Fibroblast of pulmonary artery (primary cell): ENCODE measurements around the gene MROH7.

Experiments used
- DNase-seq: peaks from one replicate; pipeline ENCODE4 v3.0.0-alpha.2; 2010; ENCODE audit warnings: low read depth
- H3K4me3 ChIP-seq: replicated peaks from 2 replicates; pipeline ENCODE4 v1.5.1; 2011; ENCODE audit warnings: low read depth, mild to moderate bottlenecking, control low read depth, low read length, moderate library complexity
- TF ChIP-seq, protein P1 (sequence below): IDR thresholded peaks from 2 replicates; pipeline ENCODE4 v1.5.1; 2011; ENCODE audit warnings: mild to moderate bottlenecking, control low read depth, low read length, inconsistent platforms; ENCODE audit errors: missing control alignments

MROH7 gene

GRCh38 chr1:54681358-54681757 is 39.8 kb downstream of the MROH7 start:
- H3K4me3 ChIP-seq: no peak overlapping the region
- peak; percentile 22 for DNase-seq
- TF ChIP-seq, protein P1, sequence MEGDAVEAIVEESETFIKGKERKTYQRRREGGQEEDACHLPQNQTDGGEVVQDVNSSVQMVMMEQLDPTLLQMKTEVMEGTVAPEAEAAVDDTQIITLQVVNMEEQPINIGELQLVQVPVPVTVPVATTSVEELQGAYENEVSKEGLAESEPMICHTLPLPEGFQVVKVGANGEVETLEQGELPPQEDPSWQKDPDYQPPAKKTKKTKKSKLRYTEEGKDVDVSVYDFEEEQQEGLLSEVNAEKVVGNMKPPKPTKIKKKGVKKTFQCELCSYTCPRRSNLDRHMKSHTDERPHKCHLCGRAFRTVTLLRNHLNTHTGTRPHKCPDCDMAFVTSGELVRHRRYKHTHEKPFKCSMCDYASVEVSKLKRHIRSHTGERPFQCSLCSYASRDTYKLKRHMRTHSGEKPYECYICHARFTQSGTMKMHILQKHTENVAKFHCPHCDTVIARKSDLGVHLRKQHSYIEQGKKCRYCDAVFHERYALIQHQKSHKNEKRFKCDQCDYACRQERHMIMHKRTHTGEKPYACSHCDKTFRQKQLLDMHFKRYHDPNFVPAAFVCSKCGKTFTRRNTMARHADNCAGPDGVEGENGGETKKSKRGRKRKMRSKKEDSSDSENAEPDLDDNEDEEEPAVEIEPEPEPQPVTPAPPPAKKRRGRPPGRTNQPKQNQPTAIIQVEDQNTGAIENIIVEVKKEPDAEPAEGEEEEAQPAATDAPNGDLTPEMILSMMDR: no peak

GRCh38 chr1:54683453-54683852 is 41.9 kb downstream of the MROH7 start:
- no peak for DNase-seq
- TF ChIP-seq, protein P1: no peak
- no peak overlapping the region for H3K4me3 ChIP-seq

DNA sequence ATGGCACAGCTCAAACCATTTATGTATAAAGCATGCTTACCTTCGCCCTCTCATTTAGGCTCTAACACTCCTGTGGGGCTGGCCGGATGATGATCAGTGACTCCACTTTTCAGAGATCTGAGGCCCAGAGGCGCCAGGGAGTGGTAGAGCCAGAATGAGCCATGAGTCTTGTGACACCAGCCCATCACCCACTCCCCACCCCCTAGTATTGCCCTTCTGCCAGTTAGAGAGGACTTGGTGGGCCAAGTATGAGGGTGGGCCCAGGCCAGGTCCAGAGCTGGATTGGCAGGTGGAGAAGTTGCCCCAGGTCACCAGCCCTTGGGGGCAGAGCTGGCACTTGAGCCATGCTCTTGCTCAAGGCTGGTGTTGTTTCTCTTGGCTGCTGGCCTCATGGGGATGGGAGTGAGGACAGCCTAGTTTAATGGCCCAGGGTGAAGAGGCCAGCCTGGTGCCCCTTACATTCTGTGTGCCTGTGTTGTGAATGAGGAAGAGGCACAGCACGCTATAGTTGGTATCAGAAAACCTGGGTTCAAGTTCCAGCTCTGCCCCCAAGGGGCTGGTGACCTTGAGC is 43.8 kb downstream of the MROH7 start:
- H3K4me3 ChIP-seq: no peak overlapping the region
- DNase-seq: no peak
- TF ChIP-seq, protein P1: no peak

GRCh38 chr1:54686155-54686554 is 44.6 kb downstream of the MROH7 start:
- TF ChIP-seq, protein P1: no peak
- no peak for DNase-seq
- no peak overlapping the region for H3K4me3 ChIP-seq

DNA sequence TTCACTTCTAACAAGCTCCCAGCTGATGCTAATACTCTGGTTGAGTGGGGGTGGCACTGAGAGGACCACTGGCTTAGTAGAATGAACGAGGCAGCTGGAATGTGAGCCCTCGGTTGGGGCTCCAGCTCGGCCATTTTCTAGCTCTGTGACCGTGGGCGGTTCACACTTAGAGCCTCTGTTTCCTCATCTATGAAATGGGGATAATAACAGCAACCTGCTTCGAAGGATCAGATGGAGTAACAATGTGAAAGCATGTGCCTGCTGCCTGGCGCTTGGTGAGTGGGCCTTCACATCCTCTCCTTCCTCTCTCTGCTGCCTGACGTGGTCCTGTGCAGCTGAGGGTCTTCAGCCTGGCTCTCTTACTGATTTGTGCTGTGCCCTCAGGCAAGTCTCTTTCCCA is 53.2 kb downstream of the MROH7 start:
- TF ChIP-seq, protein P1: no peak
- no peak for DNase-seq
- H3K4me3 ChIP-seq: no peak overlapping the region

DNA sequence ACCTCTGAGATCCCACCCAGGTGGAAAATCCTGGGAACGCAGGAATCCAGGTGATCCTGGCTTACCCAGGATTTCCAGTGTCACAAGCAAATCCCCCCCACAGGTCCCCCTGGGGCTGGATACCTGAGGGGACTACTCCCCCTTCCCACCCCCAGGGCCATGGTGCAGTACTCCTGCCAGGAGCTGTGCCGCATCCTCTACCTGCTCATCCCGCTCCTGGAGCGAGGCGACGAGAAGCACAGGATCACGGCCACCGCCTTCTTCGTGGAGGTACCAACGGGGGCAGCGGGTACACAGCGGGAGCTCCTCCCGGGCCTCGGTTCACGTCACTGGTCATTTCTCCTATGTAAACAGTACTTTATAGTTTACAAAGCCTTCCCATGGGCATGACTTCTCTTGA is 53.6 kb downstream of the MROH7 start:
- TF ChIP-seq, protein P1: no peak
- DNase-seq: no peak
- no peak overlapping the region for H3K4me3 ChIP-seq

GRCh38 chr1:54695764-54696163 is 54.2 kb downstream of the MROH7 start:
- no peak for DNase-seq
- TF ChIP-seq, protein P1: no peak
- H3K4me3 ChIP-seq: no peak overlapping the region
